Endothelial cell of umbilical vein (primary cell): ENCODE measurements around the gene LONP2. TPM values are rescaled to one million over a fixed set of nuclear protein-coding genes. Genes with fewer than 3 reads are reported as not detected.

Source experiments
- BruUV-seq: library from RNA; stranded (reverse); fragments of 400-500 nt; replicated peaks from 2 replicates; lab custom pipeline; 2021; lab: Mats Ljungman, UMichigan
- CTCF ChIA-PET: fragments of 300-600, 350-600 bp; sonication (Branson Sonifier 250); formaldehyde crosslinking; loops from one replicate; lab custom pipeline; 2021; ENCODE audit warnings: antibody characterized with exemption, inconsistent platforms; lab: Charles Lee
- POLR2A ChIA-PET: fragments of 300-600, 350-600 bp; sonication (Branson Sonifier 250); formaldehyde crosslinking; loops from one replicate; lab custom pipeline; 2021; ENCODE audit warnings: antibody characterized with exemption, inconsistent platforms; lab: Charles Lee
- DNase-seq: peaks from one replicate; pipeline ENCODE4 v3.0.0-alpha.2; 2011; ENCODE audit warnings: low read depth, low spot score
- FAIRE-seq: peaks from 2 replicates; lab custom pipeline; 2011; peaks lifted over from hg19 to GRCh38; lab: Jason Lieb, UNC
- H2AFZ ChIP-seq: 2 replicates; pipeline ENCODE4 v1.6.0; 2012; ENCODE audit warnings: low read depth, low read length, control low read depth, inconsistent platforms
- H3K27ac ChIP-seq: 2 replicates; pipeline ENCODE4 v1.5.1; 2011; ENCODE audit warnings: low read depth, mild to moderate bottlenecking, control low read depth, low read length, moderate library complexity; ENCODE audit not compliant: insufficient read depth
- H3K27me3 ChIP-seq, 2 experiments: 2 replicates each; pipeline versions ENCODE4 v1.6.0 to v1.6.1; 2011; ENCODE audit warnings: low read length in 2 of 2, mixed read lengths in 1 of 2; ENCODE audit not compliant: control insufficient read depth in 2 of 2, insufficient read depth in 2 of 2
- H3K36me3 ChIP-seq, 2 experiments: 2 replicates in 1 of 2; 3 replicates in 1 of 2; pipeline ENCODE4 v1.5.1; 2011; ENCODE audit warnings: low read length in 2 of 2, mild to moderate bottlenecking in 1 of 2, moderate library complexity in 1 of 2; ENCODE audit not compliant: control insufficient read depth in 2 of 2, insufficient read depth in 2 of 2; ENCODE audit errors: extremely low read depth in 1 of 2
- H3K4me1 ChIP-seq: 3 replicates; pipeline ENCODE4 v1.5.1; 2011; ENCODE audit warnings: mild to moderate bottlenecking, low read length; ENCODE audit not compliant: control insufficient read depth, insufficient read depth; ENCODE audit errors: extremely low read depth
- H3K4me2 ChIP-seq: 2 replicates; pipeline ENCODE4 v1.6.1; 2011; ENCODE audit warnings: low read length, control low read depth, mixed read lengths; ENCODE audit not compliant: insufficient read depth
- H3K4me3 ChIP-seq, 3 experiments: fragments of 200-600 bp in 1 of 3; sonication (generic), shearing (Covaris generic) in 1 of 3; replicated peaks in 1 of 3; 2 replicates each; pipeline ENCODE4 v1.5.1; 2011 to 2016; ENCODE audit warnings: control low read depth in 3 of 3, low read length in 3 of 3, mild to moderate bottlenecking in 2 of 3, inconsistent platforms in 1 of 3, low read depth in 1 of 3, moderate library complexity in 1 of 3; ENCODE audit not compliant: insufficient read depth in 1 of 3
- H3K79me2 ChIP-seq: 2 replicates; pipeline ENCODE4 v1.6.0; 2012; ENCODE audit warnings: low read length, inconsistent platforms; ENCODE audit not compliant: control insufficient read depth, insufficient read depth
- H3K9ac ChIP-seq: replicated peaks from 2 replicates; pipeline ENCODE3; 2011; ENCODE audit warnings: low read length, control low read depth; ENCODE audit not compliant: insufficient read depth; ENCODE audit errors: extremely low read depth
- H3K9me1 ChIP-seq: replicated peaks from 3 replicates; pipeline ENCODE4 v1.6.0; 2011; ENCODE audit warnings: mild to moderate bottlenecking, low read length; ENCODE audit not compliant: control insufficient read depth, insufficient read depth; ENCODE audit errors: extremely low read depth
- H3K9me3 ChIP-seq: replicated peaks from 2 replicates; pipeline ENCODE4 v1.5.1; 2012; ENCODE audit warnings: low read length, inconsistent platforms; ENCODE audit not compliant: control insufficient read depth, insufficient read depth
- H4K20me1 ChIP-seq: replicated peaks from 2 replicates; pipeline ENCODE3; 2011; ENCODE audit warnings: mild to moderate bottlenecking, low read length; ENCODE audit not compliant: control insufficient read depth, insufficient read depth; ENCODE audit errors: extremely low read depth
- FOS ChIP-seq: IDR thresholded peaks from 2 replicates; pipeline ENCODE4 v1.6.1; 2011; ENCODE audit warnings: mild to moderate bottlenecking, low read length, moderate library complexity, borderline replicate concordance; ENCODE audit not compliant: insufficient read depth
- MAX ChIP-seq: IDR thresholded peaks from 2 replicates; pipeline ENCODE4 v1.6.1; 2011; ENCODE audit not compliant: insufficient read depth, insufficient read length
- MYC ChIP-seq: IDR thresholded peaks from one replicate; pipeline ENCODE4 v1.6.1; 2011; ENCODE audit warnings: mild to moderate bottlenecking, low read depth, low read length
- POLR2A ChIP-seq: IDR thresholded peaks from 2 replicates; pipeline ENCODE4 v1.6.1; 2012; ENCODE audit warnings: low read depth, mild to moderate bottlenecking, control low read depth, low read length
- dilution Hi-C: fragments of 300-500 bp; cut with MboI; formaldehyde crosslinking; loops from one replicate; pipeline ENCODE4 v1.15.0; 2019; ENCODE audit warnings: low sequenced_read_pairs; ENCODE audit not compliant: extremely low pct_ligation_motif_present
- intact Hi-C: fragments of 100-400 bp; cut with micrococcal nuclease; formaldehyde crosslinking; loops from one replicate; pipeline ENCODE4 v1.10.0; 2022
- polyA plus RNA-seq, 4 experiments: library from polyadenylated mRNA; depleted of rRNA in 3 of 4; stranded (reverse) in 3 of 4; unstranded in 1 of 4; fragments of >200 nt; gene quantifications; 2 replicates each; pipeline versions ENCODE4 v1.2.1 to v1.2.3, GENCODE V29; 2011 to 2012; ENCODE audit warnings: missing spikeins in 1 of 4
- total RNA-seq: library from RNA; stranded (reverse); gene quantifications from 2 replicates; pipeline ENCODE4 v1.2.3, GENCODE V29; 2021

LONP2 gene
- total and polyA plus RNA-seq, 2 donors (not counting 3 experiments of a cell fraction or from before 2014, with no cell fraction given) = 13.5 to 38.4 TPM

DNA sequence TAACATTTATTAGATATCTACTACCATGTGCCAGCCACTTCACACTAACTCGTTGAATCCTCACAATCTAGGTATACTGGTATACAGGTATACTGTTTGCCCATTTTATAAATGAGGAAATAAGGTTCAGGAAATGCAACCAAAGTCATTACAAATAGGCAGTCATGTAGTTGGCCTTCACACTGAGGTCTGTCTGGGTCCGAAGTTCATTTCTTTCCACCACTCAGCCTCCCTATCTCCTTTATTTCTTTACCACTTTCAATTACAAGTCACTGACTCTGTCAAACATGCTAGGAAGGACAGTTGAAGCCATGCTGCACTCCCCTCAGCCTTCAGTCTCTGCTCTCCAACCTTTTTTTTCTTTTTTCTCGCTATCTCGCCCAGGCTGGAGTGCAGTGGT lies 161.8 kb downstream of the LONP2 start:
- no peak for DNase-seq
- H3K9ac ChIP-seq = no peak overlapping the region
- no peaks in the 10 kb centered on the region for H3K9me1 ChIP-seq
- H3K4me2 ChIP-seq = no peak overlapping the region
- TF ChIP-seq MYC = no peak
- TF ChIP-seq MAX = no peak
- TF ChIP-seq FOS = no peak
- TF ChIP-seq POLR2A = no peak
- no peaks in the 10 kb centered on the region for H3K36me3 ChIP-seq
- ChIA-PET POLR2A (no interaction called here), CTCF (no interaction called here)
- no peak overlapping the region for H2AFZ ChIP-seq
- no peaks in the 10 kb centered on the region for H4K20me1 ChIP-seq
- H3K27ac ChIP-seq = no peak overlapping the region
- FAIRE-seq = no peak
- BruUV-seq = no TSS peak
- no peaks in the 10 kb centered on the region for H3K4me1 ChIP-seq
- H3K4me3 ChIP-seq = no peak overlapping the region
- H3K27me3 ChIP-seq = no peaks in the 10 kb centered on the region
- H3K79me2 ChIP-seq = no peaks in the 10 kb centered on the region
- dilution Hi-C loops (no loop called here), intact Hi-C loops (no loop called here)
- no peaks in the 10 kb centered on the region for H3K9me3 ChIP-seq

Other genes with a start within 250 kb of the LONP2 start
- not detected in 2 replicates for gene ABCC12, start 88.3 kb upstream of the LONP2 start, total RNA-seq
- gene ABCC12, start 88.3 kb upstream of the LONP2 start, polyA plus RNA-seq = not detected in 2 replicates
- not detected in 2 replicates for gene ABCC11, start 3.2 kb downstream of the LONP2 start, total RNA-seq
- 0.06 and 0.08 TPM in 2 replicates for gene ABCC11, start 3.2 kb downstream of the LONP2 start, polyA plus RNA-seq
- 19.9 and 21.3 TPM in 2 replicates for gene SIAH1, start 141.1 kb downstream of the LONP2 start, total RNA-seq
- gene SIAH1, start 141.1 kb downstream of the LONP2 start, polyA plus RNA-seq = 12.1 and 14.4 TPM in 2 replicates